GM10266 (cell line): Measurements from ENCODE around the gene CYP20A1.
A peak's percentile ranks its signal among the peaks of the same experiment; 100 is the strongest.
"Not testable (repeated sequence)": the region's sequence is repeated elsewhere in the genome, so short reads cannot be mapped to it uniquely, and the experiment has no call there.

Experiments used
- DNase-seq: peaks from one replicate; pipeline ENCODE4 v3.0.0; 2012; ENCODE audit errors: extremely low spot score
- TF ChIP-seq, protein P1 (sequence below): IDR thresholded peaks from 2 replicates; pipeline ENCODE4 v1.5.1; 2012; ENCODE audit warnings: mild to moderate bottlenecking, low read depth; ENCODE audit not compliant: control insufficient read depth, insufficient read depth; ENCODE audit errors: missing control alignments

CYP20A1 gene, protein sequence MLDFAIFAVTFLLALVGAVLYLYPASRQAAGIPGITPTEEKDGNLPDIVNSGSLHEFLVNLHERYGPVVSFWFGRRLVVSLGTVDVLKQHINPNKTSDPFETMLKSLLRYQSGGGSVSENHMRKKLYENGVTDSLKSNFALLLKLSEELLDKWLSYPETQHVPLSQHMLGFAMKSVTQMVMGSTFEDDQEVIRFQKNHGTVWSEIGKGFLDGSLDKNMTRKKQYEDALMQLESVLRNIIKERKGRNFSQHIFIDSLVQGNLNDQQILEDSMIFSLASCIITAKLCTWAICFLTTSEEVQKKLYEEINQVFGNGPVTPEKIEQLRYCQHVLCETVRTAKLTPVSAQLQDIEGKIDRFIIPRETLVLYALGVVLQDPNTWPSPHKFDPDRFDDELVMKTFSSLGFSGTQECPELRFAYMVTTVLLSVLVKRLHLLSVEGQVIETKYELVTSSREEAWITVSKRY

DNA sequence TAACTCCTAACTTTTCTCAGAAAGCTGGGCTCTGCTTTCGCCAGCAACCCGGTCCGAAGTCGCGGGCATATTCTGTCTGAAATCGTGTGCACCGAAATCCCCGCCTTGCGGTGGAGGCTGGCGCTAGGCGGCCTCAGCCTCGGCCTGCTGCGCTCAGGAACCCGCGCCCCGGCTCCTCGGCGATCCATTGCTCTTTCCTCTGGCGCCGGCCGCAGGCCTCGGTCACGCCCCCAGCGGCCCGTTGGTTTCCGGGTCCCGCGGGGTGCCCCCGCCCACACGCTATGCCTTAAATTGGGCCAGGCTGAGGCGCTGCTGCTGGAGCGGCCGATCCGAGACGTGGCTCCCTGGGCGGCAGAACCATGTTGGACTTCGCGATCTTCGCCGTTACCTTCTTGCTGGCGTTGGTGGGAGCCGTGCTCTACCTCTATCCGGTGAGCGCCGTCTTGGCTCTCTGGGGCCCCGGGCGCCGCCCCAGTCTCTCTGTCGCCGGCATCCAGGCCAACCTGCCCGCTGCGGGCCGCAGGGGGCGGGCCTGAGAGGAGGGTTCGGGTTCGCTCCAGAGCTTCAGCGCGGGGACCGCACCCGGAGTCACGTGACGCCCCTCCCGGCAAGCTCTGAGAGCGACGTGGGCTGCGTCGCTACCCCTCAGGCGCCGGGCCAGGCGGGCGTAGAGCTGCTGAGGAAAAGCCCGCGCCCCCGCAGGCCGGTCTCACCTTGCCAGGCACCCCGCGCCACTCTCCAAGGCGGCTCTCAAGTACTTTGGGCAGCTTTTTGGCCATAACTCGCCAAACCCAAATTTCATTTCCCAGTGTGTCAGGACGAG lies at the start of gene CYP20A1:
Gene CYP20A1, plus strand, starts transcription at position 315 of the 823 bp plus-strand sequence. Its CDS starts 45 bp downstream, at position 360.
- peak; percentile 88 for DNase-seq

DNA sequence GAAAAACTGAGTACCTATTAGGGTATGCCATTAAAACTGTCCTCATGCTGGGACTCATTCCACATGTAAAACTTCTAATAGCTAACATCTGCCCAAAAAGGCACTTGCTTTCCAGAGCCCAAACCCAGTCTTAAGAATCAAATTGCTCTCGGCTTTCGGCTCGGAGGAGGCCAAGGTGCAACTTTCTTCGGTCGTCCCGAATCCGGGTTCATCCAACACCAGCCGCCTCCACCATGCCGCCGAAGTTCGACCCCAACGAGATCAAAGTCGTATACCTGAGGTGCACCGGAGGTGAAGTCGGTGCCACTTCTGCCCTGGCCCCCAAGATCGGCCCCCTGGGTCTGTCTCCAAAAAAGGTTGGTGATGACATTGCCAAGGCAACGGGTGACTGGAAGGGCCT lies 48.3 kb upstream of the CYP20A1 start:
- DNase-seq, result not testable (repeated sequence)

More for the DNA sequence above, at the start of gene CYP20A1:
- TF ChIP-seq, protein P1, sequence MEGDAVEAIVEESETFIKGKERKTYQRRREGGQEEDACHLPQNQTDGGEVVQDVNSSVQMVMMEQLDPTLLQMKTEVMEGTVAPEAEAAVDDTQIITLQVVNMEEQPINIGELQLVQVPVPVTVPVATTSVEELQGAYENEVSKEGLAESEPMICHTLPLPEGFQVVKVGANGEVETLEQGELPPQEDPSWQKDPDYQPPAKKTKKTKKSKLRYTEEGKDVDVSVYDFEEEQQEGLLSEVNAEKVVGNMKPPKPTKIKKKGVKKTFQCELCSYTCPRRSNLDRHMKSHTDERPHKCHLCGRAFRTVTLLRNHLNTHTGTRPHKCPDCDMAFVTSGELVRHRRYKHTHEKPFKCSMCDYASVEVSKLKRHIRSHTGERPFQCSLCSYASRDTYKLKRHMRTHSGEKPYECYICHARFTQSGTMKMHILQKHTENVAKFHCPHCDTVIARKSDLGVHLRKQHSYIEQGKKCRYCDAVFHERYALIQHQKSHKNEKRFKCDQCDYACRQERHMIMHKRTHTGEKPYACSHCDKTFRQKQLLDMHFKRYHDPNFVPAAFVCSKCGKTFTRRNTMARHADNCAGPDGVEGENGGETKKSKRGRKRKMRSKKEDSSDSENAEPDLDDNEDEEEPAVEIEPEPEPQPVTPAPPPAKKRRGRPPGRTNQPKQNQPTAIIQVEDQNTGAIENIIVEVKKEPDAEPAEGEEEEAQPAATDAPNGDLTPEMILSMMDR, result peak; percentile 40

DNA sequence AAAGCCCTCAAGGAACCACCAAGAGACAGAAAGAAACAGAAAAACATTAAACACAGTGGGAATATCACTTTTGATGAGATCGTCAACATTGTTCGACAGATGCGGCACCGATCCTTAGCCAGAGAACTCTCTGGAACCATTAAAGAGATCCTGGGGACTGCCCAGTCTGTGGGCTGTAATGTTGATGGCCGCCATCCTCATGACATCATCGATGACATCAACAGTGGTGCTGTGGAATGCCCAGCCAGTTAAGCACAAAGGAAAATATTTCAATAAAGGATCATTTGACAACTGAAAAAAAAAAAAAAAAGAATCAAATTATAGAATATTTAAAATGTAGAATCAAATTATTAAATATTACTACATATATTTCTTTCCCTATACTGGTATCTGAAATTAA lies 47.8 kb upstream of the CYP20A1 start:
- not testable (repeated sequence) for DNase-seq

DNA sequence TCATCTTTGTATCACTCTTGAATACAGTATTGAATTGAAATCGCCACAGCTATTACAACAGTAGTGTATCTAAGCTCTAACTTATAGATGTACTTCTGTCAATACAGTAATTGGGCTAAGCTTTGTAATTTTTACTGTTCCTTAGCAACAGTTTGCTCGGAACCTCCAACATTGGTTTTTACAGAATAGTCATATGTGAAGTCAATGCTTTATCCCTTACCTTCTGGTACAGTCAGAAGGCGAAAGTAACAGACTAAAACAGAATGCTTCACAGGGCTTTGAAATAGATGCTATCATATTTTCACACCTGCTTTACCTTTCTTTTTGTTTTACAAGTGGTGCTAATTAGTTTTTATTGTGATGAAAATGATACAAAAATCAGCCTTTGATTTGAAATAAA lies 46.9 kb upstream of the CYP20A1 start:
- DNase-seq, result no peak
- TF ChIP-seq, protein P1, result no peak

DNA sequence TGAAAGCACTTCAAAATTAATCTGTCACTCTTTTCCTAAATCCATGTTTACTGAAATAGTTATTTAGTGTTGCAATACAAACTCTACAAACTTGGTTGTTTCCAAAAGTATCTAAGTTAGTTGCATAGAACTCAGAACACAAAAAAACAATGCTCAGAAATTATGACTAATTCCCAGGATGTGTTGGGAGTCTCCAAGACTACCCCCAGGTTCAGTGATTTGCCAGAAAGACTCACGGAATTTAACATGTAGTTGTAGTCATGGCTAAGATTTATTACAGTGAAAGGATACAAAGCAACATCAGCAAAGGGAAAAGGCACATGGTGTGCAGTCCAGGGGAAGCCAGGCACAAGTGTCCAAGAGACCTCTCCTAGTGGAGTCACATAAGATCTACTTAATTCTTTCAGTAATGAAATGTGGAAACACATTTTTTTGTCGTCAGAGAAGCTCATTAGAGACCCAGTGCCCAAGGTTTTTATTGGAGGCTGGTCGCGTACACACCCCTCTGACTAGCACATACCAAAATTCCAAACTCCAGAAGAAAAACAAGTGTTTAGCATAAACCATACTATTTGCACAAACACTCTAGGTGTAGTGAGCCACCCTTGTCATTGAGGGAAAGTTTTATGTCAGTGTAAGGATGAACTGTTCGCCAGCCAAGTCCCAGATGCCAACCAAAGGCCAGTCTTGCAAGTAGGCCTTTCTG lies 43.3 kb upstream of the CYP20A1 start:
- TF ChIP-seq, protein P1, result no peak
- DNase-seq, result no peak

DNA sequence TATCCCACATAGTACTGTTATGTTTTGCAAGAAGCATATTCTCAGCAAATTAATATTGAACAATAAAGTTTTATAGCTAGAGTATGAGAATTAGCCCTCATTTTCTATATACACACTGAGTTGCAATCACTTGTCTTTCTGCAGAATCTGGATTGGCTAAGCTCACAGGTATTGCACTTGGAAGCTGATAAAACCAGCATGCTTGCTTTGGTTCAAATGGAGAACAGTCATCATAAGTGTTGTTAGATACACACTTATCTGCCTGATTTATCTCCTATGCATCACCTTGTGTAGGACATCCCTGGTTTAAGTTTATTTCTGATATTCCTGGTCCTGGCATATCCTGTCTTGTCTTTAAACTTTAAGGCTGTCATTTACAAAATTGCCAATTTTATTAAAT lies 38.0 kb upstream of the CYP20A1 start:
- no peak for DNase-seq
- TF ChIP-seq, protein P1, result no peak

DNA sequence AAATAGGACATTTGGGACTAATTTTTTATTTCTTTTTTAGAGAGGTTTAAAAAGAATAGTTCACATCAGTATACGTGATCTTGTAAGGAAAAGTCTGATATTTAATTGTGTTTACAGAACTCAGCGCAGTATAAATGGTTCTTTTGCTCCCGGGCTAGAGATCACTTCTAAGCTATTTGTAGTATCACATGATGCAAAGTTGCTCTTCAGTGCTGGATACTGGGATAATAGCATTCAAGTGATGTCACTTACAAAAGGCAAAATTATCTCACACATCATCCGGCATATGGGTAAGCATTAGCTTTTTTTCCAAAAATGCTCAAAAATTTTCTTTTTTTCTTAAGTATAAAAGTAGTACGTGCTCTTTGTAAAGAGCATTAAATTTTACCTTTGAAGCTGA lies 37.4 kb upstream of the CYP20A1 start:
- TF ChIP-seq, protein P1, result no peak
- DNase-seq, result no peak

DNA sequence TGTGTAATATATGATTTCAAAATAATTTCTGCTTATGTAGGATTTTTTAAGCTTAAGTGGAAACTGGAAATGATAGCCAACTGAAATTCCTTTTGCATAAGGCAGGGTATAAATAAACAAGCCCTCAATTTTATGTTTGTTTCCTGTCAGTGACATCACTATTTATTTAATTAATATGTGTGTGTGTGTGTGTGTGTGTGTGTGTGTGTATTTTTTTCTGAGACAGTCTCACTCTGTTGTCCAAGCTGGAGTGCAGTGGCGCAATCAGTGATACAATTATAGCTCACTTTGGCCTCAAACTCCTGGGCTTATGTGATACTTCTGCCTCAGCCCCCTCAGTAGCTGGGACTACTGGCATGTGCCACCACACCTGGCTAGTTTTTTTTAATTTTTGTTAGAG lies 29.3 kb upstream of the CYP20A1 start:
- no peak for DNase-seq
- TF ChIP-seq, protein P1, result no peak
